ENCODE measurements around the gene DLG2. TPM values are rescaled to one million over a fixed set of nuclear protein-coding genes. Genes with fewer than 3 reads are reported as not detected.

Gene DLG2
- total RNA-seq, 2 experiments from 2014 or later: 2.0 to 2.1 TPM

DNA sequence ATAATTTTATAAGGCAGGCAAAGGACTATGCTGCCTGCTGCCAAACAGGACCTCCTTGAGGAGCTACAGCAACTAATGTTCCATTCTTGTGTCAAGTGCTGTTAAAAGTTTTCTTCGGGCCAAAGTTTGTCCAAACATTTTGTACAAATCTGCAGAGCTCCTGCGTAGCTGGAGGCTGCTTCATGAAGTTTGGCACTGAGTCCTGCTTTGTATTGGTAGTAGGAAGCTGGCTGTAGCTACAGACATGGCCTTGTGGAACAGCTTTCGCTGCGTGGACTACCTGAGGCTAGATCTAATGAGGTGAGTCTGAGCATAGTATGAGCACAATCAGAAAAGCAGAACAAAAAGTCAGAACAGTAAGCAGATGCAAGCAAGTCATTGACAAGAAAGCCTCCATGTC, 528.1 kb downstream of the DLG2 start:
- no peaks in the 10 kb centered on the region for H3K27me3 ChIP-seq (ENCODE audit: control insufficient read depth in 1 of 2, insufficient read depth in 2 of 2, low read length in 2 of 2)
- peaks cover 5 to 7% of the 10 kb centered on the region in 2 experiments for H3K9me3 ChIP-seq (ENCODE audit: control insufficient read depth in 1 of 2, insufficient read depth in 1 of 2, low read length in 2 of 2)
- peaks cover 5% of the 10 kb centered on the region for H3K36me3 Mint-ChIP-seq (ENCODE audit: low read depth)
- H3K4me3 Mint-ChIP-seq: no peak overlapping the region
- no peaks in the 10 kb centered on the region for H3K27me3 Mint-ChIP-seq
- H3K9me3 Mint-ChIP-seq: peaks cover 13% of the 10 kb centered on the region
- H3K4me1 ChIP-seq (ENCODE audit: insufficient read depth, low read length): no peaks in the 10 kb centered on the region
- DNase-seq (no peak), ATAC-seq (ENCODE audit: poor library complexity) (no peak)
- no peaks in the 10 kb centered on the region for H3K36me3 ChIP-seq (ENCODE audit: insufficient read depth, low read length)
- TF ChIP-seq CTCF (IDR thresholded peaks at IDR 0.05): no peak
- POLR2A ChIA-PET: no interaction called here
- H3K27ac ChIP-seq (ENCODE audit: low read depth in 1 of 2, low read length in 2 of 2): no peak overlapping the region
- CTCF ChIA-PET: no interaction called here
- H3K4me1 Mint-ChIP-seq (ENCODE audit: low read depth): no peaks in the 10 kb centered on the region
- H3K27ac Mint-ChIP-seq: no peak overlapping the region
- H3K4me3 ChIP-seq (ENCODE audit: low read length): no peak overlapping the region
- intact Hi-C loops (cut with DNase I, micrococcal nuclease): no loop called here

DNA sequence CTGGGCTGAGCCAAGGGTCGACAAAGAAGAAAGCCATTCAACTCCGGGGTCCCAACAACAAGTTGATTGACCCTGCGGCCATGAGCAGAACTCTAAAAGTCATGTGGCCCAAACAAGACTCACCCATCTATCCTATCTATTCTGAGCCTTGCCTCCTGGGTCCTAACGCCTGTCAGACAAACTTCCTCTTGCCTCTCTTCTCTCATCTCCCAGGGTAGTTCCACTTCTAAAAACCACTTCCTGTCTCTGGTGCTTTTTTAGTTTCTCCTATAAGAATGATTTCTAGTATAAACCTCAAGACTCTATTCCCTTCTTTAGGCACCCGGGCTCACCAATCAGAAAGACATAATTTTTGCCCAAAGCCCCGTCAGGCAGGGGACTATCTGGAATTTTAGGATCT, 530.2 kb downstream of the DLG2 start:
- Mint-ChIP-seq H3K36me3 (ENCODE audit: low read depth) (peaks cover 5% of the 10 kb centered on the region), H3K4me3 (no peak overlapping the region), H3K9me3 (peaks cover 11% of the 10 kb centered on the region), H3K4me1 (ENCODE audit: low read depth) (no peaks in the 10 kb centered on the region), H3K27me3 (no peaks in the 10 kb centered on the region), H3K27ac (no peak overlapping the region)
- Histone ChIP-seq H3K27ac (ENCODE audit: low read depth in 1 of 2, low read length in 2 of 2) (no peak overlapping the region), H3K36me3 (ENCODE audit: insufficient read depth, low read length) (no peaks in the 10 kb centered on the region), H3K9me3 (ENCODE audit: control insufficient read depth in 1 of 2, insufficient read depth in 1 of 2, low read length in 2 of 2) (peaks cover 8 to 10% of the 10 kb centered on the region in 2 experiments), H3K4me1 (ENCODE audit: insufficient read depth, low read length) (no peaks in the 10 kb centered on the region), H3K4me3 (ENCODE audit: low read length) (no peak overlapping the region), H3K27me3 (ENCODE audit: control insufficient read depth in 1 of 2, insufficient read depth in 2 of 2, low read length in 2 of 2) (no peaks in the 10 kb centered on the region)
- TF ChIP-seq CTCF (IDR thresholded peaks at IDR 0.05): no peak
- no peak for ATAC-seq (ENCODE audit: poor library complexity)
- intact Hi-C loops (cut with DNase I, micrococcal nuclease): no loop called here
- no peak for DNase-seq
- CTCF ChIA-PET: no interaction called here
- POLR2A ChIA-PET: no interaction called here

DNA sequence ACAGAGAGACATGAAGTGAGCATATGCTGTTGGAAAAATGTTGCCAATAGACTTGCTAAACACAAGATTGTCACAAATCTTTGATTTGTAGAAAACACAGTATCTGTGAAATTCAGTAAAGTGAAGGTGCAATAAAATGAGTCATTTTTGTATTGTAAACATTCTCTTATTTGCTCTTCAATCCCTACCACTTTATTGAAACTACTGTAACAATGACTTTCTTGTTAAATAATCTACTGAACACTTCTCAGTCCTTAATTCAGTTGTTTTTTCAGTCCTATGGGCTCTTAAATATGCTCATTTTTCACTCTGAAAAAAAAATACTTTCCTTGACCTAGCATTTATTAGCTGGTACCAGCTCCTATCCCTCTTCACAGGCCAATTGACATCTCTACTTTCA, 531.9 kb downstream of the DLG2 start:
- Mint-ChIP-seq H3K9me3 (peaks cover 19% of the 10 kb centered on the region), H3K36me3 (ENCODE audit: low read depth) (peaks cover 5% of the 10 kb centered on the region), H3K4me3 (no peak overlapping the region), H3K27ac (no peak overlapping the region), H3K27me3 (no peaks in the 10 kb centered on the region), H3K4me1 (ENCODE audit: low read depth) (no peaks in the 10 kb centered on the region)
- ChIA-PET POLR2A (no interaction called here), CTCF (no interaction called here)
- no peak for TF ChIP-seq CTCF (IDR thresholded peaks at IDR 0.05)
- no peaks in the 10 kb centered on the region for H3K36me3 ChIP-seq (ENCODE audit: insufficient read depth, low read length)
- DNase-seq (no peak), ATAC-seq (ENCODE audit: poor library complexity) (no peak)
- H3K9me3 ChIP-seq (ENCODE audit: control insufficient read depth in 1 of 2, insufficient read depth in 1 of 2, low read length in 2 of 2): peaks cover 8 to 26% of the 10 kb centered on the region in 2 experiments
- no peak overlapping the region for H3K27ac ChIP-seq (ENCODE audit: low read depth in 1 of 2, low read length in 2 of 2)
- intact Hi-C loops (cut with DNase I, micrococcal nuclease): no loop called here
- no peaks in the 10 kb centered on the region for H3K4me1 ChIP-seq (ENCODE audit: insufficient read depth, low read length)
- no peaks in the 10 kb centered on the region for H3K27me3 ChIP-seq (ENCODE audit: control insufficient read depth in 1 of 2, insufficient read depth in 2 of 2, low read length in 2 of 2)
- H3K4me3 ChIP-seq (ENCODE audit: low read length): no peak overlapping the region
